Adrenal gland (tissue), 5 donors: Measurements from ENCODE around the gene IRF8.

Experiments used
- CTCF ChIP-seq, 6 experiments: fragments of 450-650 bp in 4 of 6; fragments of 200-600 bp in 2 of 6; sonication (generic) in 1 of 6; IDR thresholded peaks; 1 replicate in 5 of 6; 2 replicates in 1 of 6; pipeline versions ENCODE4 v1.5.1 to v1.8.0; 2016 to 2021; ENCODE audit warnings: antibody characterized with exemption in 6 of 6, mild to moderate bottlenecking in 2 of 6, moderate library complexity in 1 of 6
- POLR2A ChIP-seq, 2 donors: fragments of 450-650 bp; IDR thresholded peaks; one replicate each; pipeline ENCODE4 v1.6.1; 2017; ENCODE audit warnings: antibody characterized with exemption in 2 of 2, mild to moderate bottlenecking in 2 of 2, moderate library complexity in 1 of 2
- donor health status: DM: no; HTN: no; CAD: no.

- no peak for TF ChIP-seq CTCF (IDR thresholded peaks at IDR 0.05)
- TF ChIP-seq POLR2A (IDR thresholded peaks at IDR 0.05), result no peak
These were observed 2.1 kb downstream of the IRF8 start for GRCh38 chr16:85901110-85901509.
